HG02970 (cell line): ENCODE measurements around the gene CTU2.

ENCODE experiments used
- ATAC-seq: cut with Tn5 transposase; IDR thresholded peaks from one replicate; pipeline ENCODE4 v1.9.1; 2021; ENCODE audit warnings: mild to moderate bottlenecking, moderate library complexity, moderate number of reproducible peaks; ENCODE audit not compliant: unreplicated experiment, low FRiP score

Gene CTU2

GRCh38 chr16:88695753-88696152 lies 10.6 kb upstream of the CTU2 start:
- ATAC-seq = no peak

DNA sequence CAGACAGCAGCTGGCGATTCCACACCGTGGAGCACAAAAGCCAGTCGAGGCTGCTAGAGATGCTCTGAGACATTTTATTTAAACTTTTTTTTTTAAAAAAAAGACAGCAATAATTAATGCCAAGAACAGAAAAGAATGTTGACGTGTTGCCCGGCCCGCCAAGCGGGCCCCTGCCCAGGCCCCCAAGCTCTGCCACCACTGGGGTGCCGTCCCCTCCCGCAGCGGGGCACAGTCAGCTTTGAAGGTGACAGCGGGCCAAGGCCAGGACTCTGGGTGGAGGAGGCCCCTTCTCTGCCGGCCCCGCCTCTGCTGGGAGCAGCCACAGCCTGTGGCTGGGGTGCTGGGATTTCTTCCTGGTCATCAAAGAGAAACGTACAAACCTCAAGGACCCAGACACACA lies 9.9 kb upstream of the CTU2 start:
- ATAC-seq = no peak

DNA sequence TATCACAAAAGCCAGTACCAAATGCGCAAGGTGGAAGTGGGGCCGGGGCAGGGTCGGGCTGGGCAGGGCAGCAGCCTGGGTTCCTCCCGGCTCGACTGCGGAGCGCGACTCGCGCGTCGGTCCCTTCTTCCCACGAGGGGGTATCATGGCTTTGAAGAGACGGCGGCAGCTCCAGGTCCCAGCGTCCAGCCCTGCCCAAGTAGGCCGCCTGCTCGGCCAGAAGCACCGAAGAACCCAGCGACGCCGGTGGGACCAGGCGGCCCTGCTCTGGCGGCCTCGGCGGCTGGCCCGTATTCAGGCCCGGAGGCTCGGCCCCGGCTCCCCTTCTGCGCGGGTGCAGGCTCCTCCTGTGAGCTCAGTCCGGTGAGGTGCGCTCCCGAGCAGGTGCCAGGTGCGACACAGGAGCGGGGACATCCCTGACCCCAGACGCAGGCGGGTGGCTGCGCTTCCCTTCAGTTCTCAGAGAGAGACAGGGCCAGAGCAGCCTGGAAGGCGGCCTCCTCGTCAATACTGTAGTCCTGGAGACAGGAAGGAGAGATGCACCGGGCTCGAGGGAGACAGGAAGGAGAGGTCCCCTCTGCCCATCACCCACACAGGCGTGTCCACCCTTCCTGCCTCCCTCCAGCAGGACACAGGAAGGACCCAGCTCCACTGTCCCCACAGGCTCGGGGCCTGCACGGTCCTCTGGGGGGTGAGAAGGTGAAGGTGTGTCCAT lies 9.0 kb upstream of the CTU2 start:
- no peak for ATAC-seq

DNA sequence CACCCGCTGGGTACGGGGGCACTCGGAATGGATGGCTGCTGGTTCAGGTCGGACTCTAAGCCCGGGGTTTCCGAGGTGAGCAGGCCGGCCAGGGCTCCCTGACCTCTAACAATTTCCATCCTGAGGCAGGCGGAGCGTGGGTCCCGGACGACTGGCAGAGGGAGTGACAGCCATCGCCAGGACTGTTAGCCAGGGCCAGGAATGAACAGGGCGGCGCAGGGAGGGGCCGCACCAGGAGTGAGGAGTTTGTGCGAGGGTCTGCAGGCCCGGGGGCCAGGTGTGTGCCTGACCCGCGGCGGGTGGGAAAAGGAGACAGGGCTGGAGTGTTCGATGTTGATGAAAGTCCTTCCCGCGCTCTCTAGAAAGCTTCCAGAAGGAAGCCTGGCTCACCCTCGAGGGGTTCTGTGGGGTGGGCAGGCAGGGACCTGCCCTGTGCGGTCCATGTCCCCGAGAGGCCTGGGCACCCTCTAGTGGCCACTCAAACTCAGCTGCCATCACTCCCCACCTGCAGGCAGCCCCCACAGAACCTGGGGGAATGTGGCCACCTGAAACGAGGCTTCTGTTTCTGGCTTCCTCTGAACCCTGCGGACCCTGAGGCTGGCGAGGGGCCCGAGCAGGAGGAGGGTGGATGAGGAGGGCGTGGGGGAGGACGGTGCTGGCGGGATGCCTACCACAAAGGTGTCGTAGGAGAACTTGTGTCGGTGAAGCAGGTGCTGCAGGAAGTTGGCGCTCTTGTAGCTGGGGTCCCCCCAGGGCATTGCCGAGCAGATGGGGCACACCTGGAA lies 8.3 kb upstream of the CTU2 start:
- no peak for ATAC-seq

- no peak for ATAC-seq
Observed at GRCh38 chr16:88698646-88699045, 7.7 kb upstream of the CTU2 start.

DNA sequence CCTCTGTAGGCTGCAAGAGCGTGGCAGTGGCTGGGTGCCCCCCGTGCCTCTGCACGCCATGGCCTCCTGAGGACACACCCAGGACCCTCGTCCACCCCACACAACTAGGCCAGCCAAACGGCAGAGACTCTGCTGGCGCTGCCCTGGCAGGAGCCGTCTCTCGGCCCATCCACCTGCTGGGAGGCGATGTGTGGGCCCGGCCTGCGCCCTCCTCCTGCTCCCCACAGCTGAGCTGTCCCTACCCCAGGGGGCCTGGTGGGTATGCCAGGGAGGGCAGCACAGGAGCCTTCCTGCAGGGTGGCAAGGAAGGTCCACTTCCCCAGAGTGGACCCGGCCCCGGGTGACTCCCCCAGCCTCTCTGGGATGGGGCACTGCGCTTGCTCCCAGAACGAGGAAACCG lies 7.1 kb upstream of the CTU2 start:
- no peak for ATAC-seq

- no peak for ATAC-seq
Observed at GRCh38 chr16:88700322-88700635, 6.0 kb upstream of the CTU2 start.

GRCh38 chr16:88700636-88701482 lies 5.4 kb upstream of the CTU2 start:
- peak; percentile 54 for ATAC-seq

- ATAC-seq = no peak
Observed at GRCh38 chr16:88701581-88702370, 4.5 kb upstream of the CTU2 start.

DNA sequence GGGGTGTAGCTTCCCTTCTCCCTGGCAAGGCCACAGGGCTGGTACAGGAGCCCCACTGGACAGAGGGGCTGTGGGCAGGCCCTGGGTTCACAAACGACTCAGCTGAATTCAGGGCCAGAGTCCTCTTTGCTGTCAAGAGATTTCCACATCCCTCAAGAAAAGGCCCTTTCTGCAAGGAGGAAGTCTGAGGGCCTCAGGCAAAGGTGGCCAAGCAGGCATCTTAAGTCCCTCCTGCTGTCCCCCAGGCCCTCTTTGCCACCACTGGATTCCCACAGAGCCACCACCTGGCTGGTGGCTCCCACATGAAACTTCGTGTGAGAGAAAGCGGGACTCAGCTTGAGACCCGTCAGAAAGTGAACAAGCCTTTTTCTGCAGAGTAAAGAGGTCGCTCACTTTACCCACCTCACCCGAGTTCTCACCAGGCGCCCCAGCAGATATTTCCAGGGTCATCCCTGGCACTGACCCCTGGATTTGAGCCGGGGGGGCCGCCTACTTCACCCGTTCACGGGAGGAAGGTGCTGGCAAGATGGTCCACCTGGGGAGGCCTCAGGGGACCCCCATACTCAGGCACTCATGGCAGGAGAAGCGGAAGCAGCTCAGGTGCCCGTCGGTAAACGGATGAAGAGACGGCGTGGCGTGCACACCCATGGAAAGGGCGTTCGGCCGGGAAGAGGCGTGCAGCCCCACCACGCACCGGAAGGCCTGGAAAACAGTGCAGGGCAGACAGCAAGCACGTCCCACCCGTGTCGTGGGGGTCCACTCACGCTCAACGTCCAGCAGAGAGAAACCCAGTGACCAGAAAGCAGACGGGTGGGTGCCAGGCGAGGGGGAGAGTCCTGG lies 3.7 kb upstream of the CTU2 start:
- ATAC-seq = no peak

- no peak for ATAC-seq
Observed at GRCh38 chr16:88703486-88704309, 2.6 kb upstream of the CTU2 start.

GRCh38 chr16:88705076-88705684 lies 1.1 kb upstream of the CTU2 start:
- ATAC-seq = no peak

DNA sequence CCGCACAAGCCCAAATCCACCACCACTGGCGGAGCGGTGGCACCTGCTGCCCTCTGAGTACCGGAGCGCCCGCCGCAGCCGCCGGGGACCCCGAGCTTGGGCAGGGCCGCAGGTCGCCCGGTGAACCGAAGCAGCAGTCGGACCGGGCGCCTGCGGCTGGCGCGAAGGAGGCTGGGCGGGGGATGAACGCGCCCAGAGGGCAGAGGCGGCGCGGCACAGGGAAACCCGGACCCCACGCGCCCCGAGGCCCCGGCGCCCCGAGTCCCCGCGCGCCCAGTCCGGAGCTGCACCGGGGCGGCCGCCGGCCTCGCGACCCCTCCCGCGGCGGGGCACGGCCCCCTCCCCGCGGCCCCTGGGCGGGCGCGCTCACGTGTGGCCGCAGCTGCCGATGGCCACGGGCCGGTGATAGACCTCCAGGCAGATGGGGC lies 488 bp upstream of the CTU2 start:
- ATAC-seq = peak; percentile 17

- ATAC-seq = no peak
Observed at GRCh38 chr16:88706965-88707826, 893 bp downstream of the CTU2 start.

GRCh38 chr16:88710556-88710955 lies 4.3 kb downstream of the CTU2 start:
- ATAC-seq = no peak

GRCh38 chr16:88711750-88712340 lies 5.5 kb downstream of the CTU2 start:
- ATAC-seq = no peak

DNA sequence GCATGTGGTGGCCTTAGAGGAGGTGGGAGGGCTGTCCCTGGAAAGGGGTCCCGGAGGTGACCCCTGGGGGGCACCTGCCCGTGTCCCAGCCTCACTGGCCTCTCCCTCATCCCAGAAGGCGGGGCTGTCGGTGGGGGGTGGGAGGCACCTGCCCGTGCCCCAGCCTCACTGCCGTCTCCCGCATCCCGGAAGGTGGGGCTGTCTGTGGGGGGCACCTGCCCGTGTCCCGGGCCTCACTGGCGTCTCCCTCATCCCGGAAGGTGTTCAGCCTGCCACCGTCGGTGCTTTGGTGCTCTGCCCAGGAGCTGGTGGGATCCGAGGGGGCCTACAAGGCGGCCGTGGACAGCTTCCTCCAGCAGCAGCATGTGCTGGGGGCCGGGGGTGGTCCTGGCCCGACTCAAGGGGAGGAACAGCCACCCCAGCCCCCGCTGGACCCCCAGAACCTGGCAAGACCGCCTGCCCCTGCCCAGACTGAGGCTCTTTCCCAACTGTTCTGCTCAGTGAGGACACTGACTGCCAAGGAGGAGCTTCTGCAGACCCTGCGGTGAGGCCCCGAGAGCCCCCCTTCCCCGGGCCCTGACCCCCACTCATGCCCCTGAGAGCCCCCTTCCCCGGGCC lies 6.2 kb downstream of the CTU2 start:
- ATAC-seq = no peak
